SU-DHL-6 (cell line): ENCODE data around the gene FAM187B.

ENCODE experiments used
- H2AFZ ChIP-seq: fragments of 200-600 bp; sonication (generic); 2 replicates; pipeline ENCODE4 v1.6.1; 2014; ENCODE audit warnings: low read depth, mild to moderate bottlenecking, moderate library complexity, mixed read lengths, antibody characterized with exemption, low read length; ENCODE audit not compliant: severe bottlenecking
- H3F3A ChIP-seq: fragments of 200-600 bp; shearing (Covaris generic); 2 replicates; pipeline ENCODE4 v1.6.0; 2016; ENCODE audit warnings: antibody characterized with exemption, mild to moderate bottlenecking; ENCODE audit not compliant: insufficient read depth
- H3K27ac ChIP-seq: fragments of 200-600 bp; sonication (generic); 2 replicates; pipeline ENCODE4 v1.5.1; 2016; ENCODE audit warnings: low read depth, mild to moderate bottlenecking, low read length, moderate library complexity, mixed read lengths
- H3K27me3 ChIP-seq: fragments of 200-600 bp; sonication (generic), shearing (Covaris generic); 2 replicates; pipeline ENCODE4 v1.6.0; 2014; ENCODE audit warnings: mild to moderate bottlenecking, low read length
- H3K36me3 ChIP-seq: fragments of 200-600 bp; sonication (generic); 2 replicates; pipeline ENCODE4 v1.6.1; 2014; ENCODE audit warnings: mild to moderate bottlenecking, low read length, mixed read lengths
- H3K4me2 ChIP-seq: fragments of 300-600, 200-600 bp; shearing (Covaris generic), sonication (generic); 2 replicates; pipeline ENCODE4 v1.6.0; 2014; ENCODE audit warnings: low read length, low read depth, mild to moderate bottlenecking; ENCODE audit not compliant: poor library complexity, severe bottlenecking
- H3K4me3 ChIP-seq: fragments of 200-600 bp; sonication (generic); 2 replicates; pipeline ENCODE4 v1.5.1; 2014; ENCODE audit warnings: antibody characterized with exemption, low read length, mild to moderate bottlenecking, mixed read lengths; ENCODE audit not compliant: insufficient read depth, poor library complexity, severe bottlenecking
- H3K79me2 ChIP-seq: fragments of 200-600 bp; sonication (generic); 2 replicates; pipeline ENCODE4 v1.6.1; 2014; ENCODE audit warnings: mild to moderate bottlenecking, low read length, moderate library complexity; ENCODE audit not compliant: insufficient read depth
- H3K9ac ChIP-seq: fragments of 200-600 bp; sonication (generic); 2 replicates; pipeline ENCODE4 v1.7.0; 2014; ENCODE audit warnings: mild to moderate bottlenecking, low read length
- H3K9me2 ChIP-seq: fragments of 200-600 bp; sonication (generic); replicated peaks from 2 replicates; pipeline ENCODE4 v1.6.1; 2014; ENCODE audit warnings: low read length; ENCODE audit not compliant: insufficient read depth
- H3K9me3 ChIP-seq: fragments of 200-600 bp; sonication (generic); 2 replicates; pipeline ENCODE4 v1.6.1; 2014; ENCODE audit warnings: low read length, mixed read lengths; ENCODE audit not compliant: insufficient read depth
- H4K20me1 ChIP-seq: fragments of 200-600 bp; sonication (generic); 2 replicates; pipeline ENCODE4 v1.6.1; 2014; ENCODE audit warnings: low read depth, mild to moderate bottlenecking, antibody characterized with exemption, low read length, moderate library complexity, mixed read lengths
- CTCF ChIP-seq: fragments of 200-600 bp; sonication (generic); IDR thresholded peaks from one replicate; pipeline ENCODE4 v1.5.1; 2017; ENCODE audit warnings: antibody characterized with exemption, mild to moderate bottlenecking, low read length, moderate library complexity; ENCODE audit not compliant: insufficient read depth, poor library complexity, severe bottlenecking
- EZH2phosphoT487 ChIP-seq: fragments of 200-600 bp; sonication (generic), shearing (Covaris generic); conservative IDR thresholded peaks from 2 replicates; pipeline ENCODE4 v1.6.1; 2018; ENCODE audit warnings: mild to moderate bottlenecking, antibody characterized with exemption, low read length, moderate library complexity, mixed read lengths

Gene FAM187B

GRCh38 chr19:35260694-35261304, 32.3 kb upstream of the FAM187B start:
- Histone ChIP-seq H3F3A (peaks cover 18% of the 10 kb centered on the region), H3K36me3 (no peaks in the 10 kb centered on the region), H3K9ac (no peak overlapping the region), H3K79me2 (no peaks in the 10 kb centered on the region), H3K9me2 (no peaks in the 10 kb centered on the region), H4K20me1 (no peaks in the 10 kb centered on the region), H3K9me3 (no peaks in the 10 kb centered on the region), H3K4me2 (no peak overlapping the region), H3K27ac (no peak overlapping the region), H2AFZ (no peak overlapping the region), H3K27me3 (no peaks in the 10 kb centered on the region), H3K4me3 (no peak overlapping the region)
- no peak for TF ChIP-seq CTCF
- no peak for TF ChIP-seq EZH2phosphoT487

- no peak overlapping the region for H3K4me2 ChIP-seq
- TF ChIP-seq CTCF (no peak), EZH2phosphoT487 (no peak)
- H3K79me2 ChIP-seq: no peaks in the 10 kb centered on the region; the same call in 1 of the 2 replicates
- H3K9ac ChIP-seq: no peak overlapping the region
- 0 out of 2 replicates have a peak, but pooled peaks cover 2% of the 10 kb centered on the region for H3F3A ChIP-seq
- no peak overlapping the region for H2AFZ ChIP-seq
- H3K27ac ChIP-seq: no peak overlapping the region
- H3K9me3 ChIP-seq: no peaks in the 10 kb centered on the region
- no peaks in the 10 kb centered on the region for H4K20me1 ChIP-seq
- no peak overlapping the region for H3K4me3 ChIP-seq
- H3K9me2 ChIP-seq: no peaks in the 10 kb centered on the region
- H3K36me3 ChIP-seq: no peaks in the 10 kb centered on the region
- H3K27me3 ChIP-seq: no peaks in the 10 kb centered on the region
These were observed 28.5 kb upstream of the FAM187B start for GRCh38 chr19:35257113-35257461.

GRCh38 chr19:35256566-35256965, 28.0 kb upstream of the FAM187B start:
- TF ChIP-seq CTCF (no peak), EZH2phosphoT487 (no peak)
- Histone ChIP-seq H3K4me3 (no peak overlapping the region), H3K9me3 (no peaks in the 10 kb centered on the region), H2AFZ (no peak overlapping the region), H3K9me2 (no peaks in the 10 kb centered on the region), H3F3A (0 out of 2 replicates have a peak, but pooled peaks cover 2% of the 10 kb centered on the region), H3K27ac (no peak overlapping the region), H4K20me1 (no peaks in the 10 kb centered on the region), H3K4me2 (no peak overlapping the region), H3K27me3 (no peaks in the 10 kb centered on the region), H3K79me2 (no peaks in the 10 kb centered on the region; the same call in 1 of the 2 replicates), H3K36me3 (no peaks in the 10 kb centered on the region), H3K9ac (no peak overlapping the region)
